HG03095 (cell line): Measurements from ENCODE around the gene AQP2.

Experiments
- ATAC-seq: cut with Tn5 transposase; IDR thresholded peaks from one replicate; pipeline ENCODE4 v1.9.1; 2021; ENCODE audit warnings: moderate library complexity; ENCODE audit not compliant: unreplicated experiment

AQP2 gene, protein sequence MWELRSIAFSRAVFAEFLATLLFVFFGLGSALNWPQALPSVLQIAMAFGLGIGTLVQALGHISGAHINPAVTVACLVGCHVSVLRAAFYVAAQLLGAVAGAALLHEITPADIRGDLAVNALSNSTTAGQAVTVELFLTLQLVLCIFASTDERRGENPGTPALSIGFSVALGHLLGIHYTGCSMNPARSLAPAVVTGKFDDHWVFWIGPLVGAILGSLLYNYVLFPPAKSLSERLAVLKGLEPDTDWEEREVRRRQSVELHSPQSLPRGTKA

DNA sequence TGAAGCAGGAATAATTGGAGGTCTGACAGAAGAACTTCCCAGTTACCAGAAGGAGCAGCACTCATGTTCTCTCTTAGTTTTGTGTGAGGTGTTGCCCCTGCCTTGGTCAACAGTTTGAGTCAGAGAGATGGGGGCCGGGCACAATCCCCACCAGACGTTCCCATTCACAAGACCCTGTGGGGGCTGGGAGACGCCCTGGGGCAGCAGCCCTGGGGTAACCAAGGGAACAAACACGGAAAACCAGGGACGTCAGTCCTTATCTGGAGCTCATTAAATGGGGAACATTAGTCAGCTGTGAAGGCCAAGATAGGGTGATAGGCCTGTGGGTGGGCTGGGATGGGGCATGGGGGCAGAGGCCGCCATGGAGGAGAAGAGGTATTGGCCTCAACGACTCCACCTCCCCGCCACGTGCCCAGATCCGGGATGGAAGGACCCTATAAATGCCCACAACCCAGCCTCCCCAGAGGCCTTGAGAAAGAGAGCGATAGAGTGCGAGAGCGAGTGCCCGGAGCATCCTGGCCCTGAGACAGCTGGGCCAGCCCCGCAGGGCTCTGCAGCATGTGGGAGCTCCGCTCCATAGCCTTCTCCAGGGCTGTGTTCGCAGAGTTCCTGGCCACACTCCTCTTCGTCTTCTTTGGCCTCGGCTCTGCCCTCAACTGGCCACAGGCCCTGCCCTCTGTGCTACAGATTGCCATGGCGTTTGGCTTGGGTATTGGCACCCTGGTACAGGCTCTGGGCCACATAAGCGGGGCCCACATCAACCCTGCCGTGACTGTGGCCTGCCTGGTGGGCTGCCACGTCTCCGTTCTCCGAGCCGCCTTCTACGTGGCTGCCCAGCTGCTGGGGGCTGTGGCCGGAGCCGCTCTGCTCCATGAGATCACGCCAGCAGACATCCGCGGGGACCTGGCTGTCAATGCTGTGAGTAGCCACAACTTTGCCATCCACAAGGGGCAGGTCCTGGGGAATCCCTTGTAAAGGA is at the start of gene AQP2:
AQP2 (plus strand) TSS at position 465 of the 979 bp plus-strand sequence; CDS start at position 559, 94 bp downstream.
- ATAC-seq, result no peak

DNA sequence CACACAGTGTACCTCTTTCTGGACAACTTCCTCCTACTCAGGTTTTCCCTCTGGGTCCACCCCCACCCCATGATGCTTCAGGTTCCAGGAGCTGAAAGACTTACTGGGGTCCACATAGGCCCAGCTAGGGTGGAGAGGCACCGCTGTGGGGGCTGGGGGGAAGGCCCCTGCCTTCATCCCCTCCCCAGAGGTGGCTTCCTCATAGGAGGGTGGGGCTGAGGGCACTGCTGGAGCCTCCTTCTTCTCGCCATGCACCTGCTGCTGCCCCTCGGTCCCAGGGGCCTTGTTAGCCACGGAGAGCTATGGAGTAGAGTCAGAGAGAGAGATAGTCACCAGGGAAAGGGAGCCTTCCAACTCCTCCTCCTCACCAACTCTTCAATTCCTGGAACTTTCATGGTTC is 49.5 kb upstream of the AQP2 start:
- no peak for ATAC-seq

DNA sequence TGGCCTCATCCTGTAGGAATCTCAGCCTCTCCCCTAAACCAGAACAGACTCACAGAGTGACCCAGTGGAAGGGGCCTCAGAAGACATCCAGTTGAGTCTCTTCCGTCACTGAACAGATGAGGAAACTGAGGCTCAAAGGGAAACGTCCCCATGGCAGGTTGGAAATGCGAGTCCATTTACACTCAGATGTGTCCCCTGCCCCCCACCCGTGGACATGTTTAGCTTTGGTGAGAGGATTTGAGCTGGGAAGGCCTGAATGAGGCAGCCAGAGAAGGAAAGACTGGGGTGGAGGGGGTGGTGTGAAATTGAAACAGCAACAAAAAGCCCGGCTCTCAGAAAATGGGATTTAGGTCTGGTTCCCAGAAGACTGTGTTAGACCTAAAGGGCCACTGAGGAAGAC is 48.6 kb upstream of the AQP2 start:
- ATAC-seq, result no peak

- ATAC-seq, result no peak
Observed at GRCh38 chr12:49902399-49903350, 47.9 kb upstream of the AQP2 start.

GRCh38 chr12:49903351-49903699 is 47.2 kb upstream of the AQP2 start:
- ATAC-seq, result no peak

DNA sequence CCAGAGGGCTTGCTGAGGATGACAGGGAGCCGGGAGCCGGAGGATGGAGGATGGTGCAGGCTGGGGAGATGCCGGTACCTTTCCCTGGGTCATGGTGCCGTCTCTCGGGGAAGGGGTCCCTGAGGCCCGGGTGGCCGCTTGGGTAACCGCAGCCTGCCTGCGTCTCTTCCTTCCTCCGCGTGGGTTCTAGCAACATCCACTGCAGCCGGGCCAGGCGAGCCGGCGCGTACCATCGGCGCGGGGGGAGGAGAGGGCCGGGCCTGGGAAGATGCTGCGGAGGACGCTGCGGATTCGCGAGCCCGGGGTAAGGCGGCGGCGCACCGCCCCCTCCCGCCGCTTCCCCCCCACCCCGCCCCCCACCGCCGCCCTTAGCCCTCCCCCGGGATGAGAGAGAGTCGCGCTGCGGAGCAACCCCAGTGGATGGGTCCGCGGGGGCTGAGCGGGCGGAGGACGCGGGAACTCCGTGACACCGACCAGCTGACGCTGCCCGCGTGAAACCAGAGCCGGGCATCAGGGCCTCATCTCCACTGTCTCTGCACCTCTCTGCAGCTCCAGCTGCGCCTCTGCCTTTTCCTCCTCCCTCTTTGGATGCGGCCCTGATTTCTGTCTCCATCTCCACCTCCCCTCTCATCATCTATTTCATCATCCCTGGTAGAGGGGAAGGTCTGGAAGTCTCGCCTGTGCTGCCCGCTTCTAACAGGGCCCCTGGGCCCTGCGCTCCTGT is 46.7 kb upstream of the AQP2 start, which contains the start of gene FAIM2:
FAIM2 (minus strand) TSS at position 201 of the 724 bp plus-strand sequence; CDS start at position 93, 108 bp downstream.
- no peak for ATAC-seq

GRCh38 chr12:49904601-49905000 is 45.9 kb upstream of the AQP2 start:
- no peak for ATAC-seq

- ATAC-seq, result no peak
Observed at GRCh38 chr12:49905718-49906314, 44.7 kb upstream of the AQP2 start.

- no peak for ATAC-seq
Observed at GRCh38 chr12:49907352-49907751, 43.2 kb upstream of the AQP2 start.

DNA sequence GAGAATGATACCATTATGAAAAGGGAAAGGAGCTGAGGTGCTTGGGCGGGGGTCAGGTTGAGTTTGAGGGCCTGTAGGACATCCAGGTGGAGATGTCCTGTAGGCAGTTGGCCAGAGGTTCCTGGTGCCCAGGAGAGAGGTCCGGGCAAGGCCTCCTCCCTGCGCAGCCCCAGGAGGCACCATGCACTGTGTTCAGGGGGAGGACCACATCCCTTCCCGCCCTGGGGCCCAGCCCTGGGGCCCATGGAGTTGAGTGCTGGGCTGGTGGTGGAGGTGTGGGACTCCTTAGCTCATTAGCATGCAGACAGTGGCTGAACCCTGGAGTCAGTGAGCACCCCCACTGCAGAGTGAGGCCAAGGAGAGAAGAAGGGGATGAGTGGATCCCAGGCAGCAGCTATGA is 41.2 kb upstream of the AQP2 start:
- ATAC-seq, result no peak

DNA sequence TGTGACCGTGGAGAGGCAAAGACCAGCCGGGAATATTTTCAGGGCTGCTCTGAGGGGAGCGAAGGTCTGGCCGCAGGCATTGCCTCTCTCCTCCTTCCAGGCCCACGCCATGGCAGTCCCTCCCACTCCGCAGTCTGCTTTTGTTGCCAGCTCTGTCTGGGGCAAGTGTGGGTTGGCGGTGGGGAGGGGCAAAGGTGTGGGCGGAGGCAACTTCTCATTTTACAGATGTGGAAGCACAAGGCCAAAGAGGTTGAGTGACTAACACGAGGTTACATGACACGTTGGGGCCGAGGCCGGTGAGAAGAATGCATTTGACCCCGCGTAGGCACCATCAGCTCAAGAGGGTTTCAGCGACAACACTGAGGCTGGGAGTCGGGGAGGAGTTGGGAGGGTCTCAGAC is 40.7 kb upstream of the AQP2 start:
- no peak for ATAC-seq

DNA sequence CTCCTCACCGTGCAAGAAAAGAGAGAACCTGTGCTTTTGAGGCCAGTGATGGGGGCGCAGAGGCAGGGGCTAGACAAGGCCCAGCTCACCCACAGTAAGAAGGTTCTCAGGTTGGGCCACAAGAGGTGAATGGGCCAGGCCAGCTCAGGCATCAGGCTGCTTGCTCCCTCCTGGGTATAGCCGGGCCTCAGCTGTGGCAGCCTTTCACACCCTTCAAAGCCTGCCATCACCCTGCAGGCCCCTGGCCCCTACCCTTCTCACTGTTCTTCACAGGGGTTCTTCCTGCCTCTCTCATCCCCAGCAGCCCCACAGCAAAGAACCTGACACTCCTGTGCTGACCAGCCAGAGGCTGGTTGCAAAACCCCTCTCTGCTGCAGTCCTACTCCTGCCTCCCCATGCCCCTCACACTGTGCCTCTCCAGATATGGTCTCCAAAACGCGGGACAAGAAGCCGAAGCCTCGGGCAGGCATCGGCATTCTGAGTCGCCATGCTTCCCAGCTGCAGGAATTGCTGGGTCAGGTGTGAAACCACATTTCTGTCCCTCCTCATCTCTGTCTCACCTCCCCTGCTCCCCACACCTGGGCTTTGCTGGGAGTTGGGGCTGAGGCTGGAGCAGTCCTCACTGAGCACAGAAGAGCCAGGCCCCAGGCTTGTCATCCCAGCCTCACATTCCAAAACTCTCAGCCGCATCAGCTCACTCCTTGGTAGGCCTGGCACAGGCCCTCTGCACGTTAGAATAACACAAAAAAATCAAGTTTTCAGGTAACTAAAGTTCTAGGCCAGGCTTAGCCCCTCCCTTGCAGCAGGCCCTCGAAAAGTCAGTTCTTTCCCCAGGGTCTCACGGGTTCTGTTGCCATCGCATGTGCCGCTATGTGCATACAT is 40.0 kb upstream of the AQP2 start:
- no peak for ATAC-seq

GRCh38 chr12:49911213-49911605 is 39.3 kb upstream of the AQP2 start:
- ATAC-seq, result no peak

DNA sequence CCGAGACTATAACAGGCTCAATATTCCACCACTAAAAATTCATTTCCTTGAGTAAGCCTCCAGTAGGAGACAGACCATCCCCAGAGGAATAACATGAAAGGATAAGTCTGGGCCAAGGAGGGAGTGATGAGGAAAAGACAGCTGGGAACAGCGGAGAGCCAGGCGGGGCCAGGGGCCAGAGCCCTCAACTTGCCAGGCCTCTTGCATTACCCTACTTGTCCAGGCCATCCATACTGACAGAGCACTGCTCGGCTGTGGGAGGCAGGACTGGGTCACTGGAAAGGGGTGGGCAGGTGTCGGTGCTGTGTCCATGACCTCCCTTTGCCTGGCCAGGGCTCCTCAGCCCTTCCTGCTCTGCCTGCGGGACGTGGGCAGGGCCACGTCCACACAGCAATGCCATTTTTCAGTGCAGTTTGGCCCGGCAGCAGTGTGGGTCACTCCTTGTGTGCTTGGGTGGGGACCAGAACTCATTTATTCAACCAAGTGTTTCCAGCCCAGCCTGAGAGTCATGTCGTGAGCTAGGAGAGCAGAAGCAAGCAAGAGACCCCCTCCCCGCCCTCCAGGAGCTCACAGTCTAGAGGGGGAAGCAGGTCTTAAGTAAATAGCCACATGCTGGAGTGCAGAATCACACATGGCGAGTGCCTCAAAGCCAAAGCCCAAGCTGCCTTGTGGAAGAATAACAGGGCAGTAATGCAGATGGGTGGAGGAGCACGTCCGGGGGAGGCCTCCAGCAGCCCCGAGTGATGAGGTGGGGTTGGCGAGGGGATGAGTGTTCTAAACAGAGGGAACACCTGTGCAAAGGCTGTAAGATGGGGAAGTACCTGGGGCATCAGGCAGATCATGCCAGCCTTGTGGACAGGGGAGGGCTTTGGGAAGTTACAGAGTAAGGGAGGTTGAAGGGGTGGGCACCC is 37.9 kb upstream of the AQP2 start:
- ATAC-seq, result no peak

DNA sequence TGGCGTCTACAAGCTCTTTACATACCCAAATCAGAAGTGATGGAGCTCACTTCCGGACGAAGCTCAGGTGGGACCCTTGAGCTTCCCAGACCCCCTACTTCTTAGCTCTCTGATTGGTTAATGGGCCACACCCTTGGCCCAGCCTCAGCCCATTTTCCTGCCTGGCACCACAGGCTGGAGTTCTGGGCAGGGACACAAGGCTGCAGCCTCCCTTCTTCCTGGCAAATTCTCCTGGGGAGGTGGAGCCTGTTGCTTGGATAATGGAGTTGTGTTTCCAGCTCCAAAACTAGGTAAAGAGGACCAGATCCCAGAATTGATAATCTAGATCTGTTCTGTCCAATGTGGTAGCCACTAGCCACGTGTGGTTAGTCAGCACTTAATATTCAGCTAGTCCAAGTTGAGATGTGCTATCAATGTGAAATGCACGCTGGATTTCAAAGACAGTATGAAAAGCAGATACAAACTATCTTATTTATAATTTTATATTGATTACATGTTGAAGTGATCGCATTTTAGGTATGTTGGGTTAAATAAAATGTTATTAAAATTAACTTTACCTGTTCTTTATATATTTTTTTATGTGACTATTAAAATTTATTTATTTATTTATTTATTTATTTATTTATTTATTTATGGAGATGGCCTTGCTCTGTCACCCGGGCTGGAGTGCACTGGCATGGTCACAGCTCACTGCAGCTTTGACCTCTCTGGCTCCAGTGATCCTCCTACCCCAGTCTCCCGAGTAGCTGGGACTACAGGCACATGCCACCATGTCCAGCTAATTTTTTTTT is 34.2 kb upstream of the AQP2 start:
- no peak for ATAC-seq

DNA sequence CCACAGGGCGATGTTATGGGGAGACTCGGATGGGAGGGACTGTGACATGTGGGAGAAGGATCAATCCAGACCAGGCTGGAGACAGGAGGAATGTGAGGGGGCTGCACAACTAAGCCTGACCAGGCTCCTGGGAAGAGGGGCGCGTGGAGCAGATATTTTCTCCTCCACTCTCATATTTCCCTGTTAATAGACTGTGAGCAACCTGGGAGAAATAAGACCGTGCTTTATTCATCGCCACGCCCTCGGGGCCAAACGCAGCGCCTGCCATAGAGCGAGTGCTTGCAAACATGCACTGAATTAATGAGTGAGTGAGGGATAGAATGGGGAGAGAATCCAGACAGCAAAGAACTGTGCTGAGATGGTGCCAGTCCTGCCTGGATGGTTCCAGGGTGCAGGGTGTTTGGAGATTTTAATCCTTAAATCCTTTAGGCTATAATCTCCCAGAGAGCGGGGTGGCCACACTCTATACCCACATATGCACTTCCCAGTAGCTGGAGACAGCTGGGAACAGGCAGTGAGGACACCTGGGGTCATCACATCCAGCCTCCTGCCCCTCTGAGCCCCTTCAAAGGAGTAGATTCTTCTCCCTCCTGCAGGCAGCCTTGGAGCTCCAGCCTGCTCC is 33.3 kb upstream of the AQP2 start:
- ATAC-seq, result no peak

GRCh38 chr12:49917788-49918173 is 32.8 kb upstream of the AQP2 start:
- ATAC-seq, result no peak
